Astrocyte (in vitro differentiated cells and primary cell): ENCODE measurements around the gene ITGB2. TPM values are rescaled to one million over a fixed set of nuclear protein-coding genes. Genes with fewer than 3 reads are reported as not detected.

Source experiments
- DNase-seq: peaks from one replicate; pipeline ENCODE4 v3.0.0-alpha.2; 2010; ENCODE audit warnings: low read depth
- FAIRE-seq: peaks from 2 replicates; lab custom pipeline; 2011; peaks lifted over from hg19 to GRCh38; lab: Jason Lieb, UNC
- H2AFZ ChIP-seq: 2 replicates; pipeline ENCODE4 v1.6.0; 2012; ENCODE audit warnings: low read depth, low read length, inconsistent platforms
- H3K27ac ChIP-seq: 2 replicates; pipeline ENCODE4 v1.5.1; 2011; ENCODE audit warnings: low read depth, low read length, inconsistent platforms
- H3K27me3 ChIP-seq: 2 replicates; pipeline ENCODE4 v1.6.0; 2011; ENCODE audit warnings: low read length, inconsistent platforms; ENCODE audit not compliant: insufficient read depth
- H3K36me3 ChIP-seq: 2 replicates; pipeline ENCODE4 v1.5.1; 2011; ENCODE audit warnings: low read length, inconsistent platforms; ENCODE audit not compliant: insufficient read depth
- H3K4me1 ChIP-seq: 2 replicates; pipeline ENCODE4 v1.5.1; 2011; ENCODE audit warnings: low read length, inconsistent platforms; ENCODE audit not compliant: insufficient read depth
- H3K4me2 ChIP-seq: 2 replicates; pipeline ENCODE4 v1.6.0; 2012; ENCODE audit warnings: low read length, inconsistent platforms
- H3K4me3 ChIP-seq: 2 replicates; pipeline ENCODE4 v1.5.1; 2011; ENCODE audit warnings: low read depth, mild to moderate bottlenecking, low read length, inconsistent platforms; ENCODE audit not compliant: insufficient read depth
- H3K79me2 ChIP-seq: 2 replicates; pipeline ENCODE4 v1.6.0; 2012; ENCODE audit warnings: mild to moderate bottlenecking, low read length, inconsistent platforms; ENCODE audit not compliant: insufficient read depth
- H3K9ac ChIP-seq: 2 replicates; pipeline ENCODE4 v1.6.0; 2012; ENCODE audit warnings: mild to moderate bottlenecking, low read length, inconsistent platforms
- H3K9me3 ChIP-seq: 2 replicates; pipeline ENCODE4 v1.5.1; 2012; ENCODE audit warnings: low read depth, mild to moderate bottlenecking, low read length, inconsistent platforms; ENCODE audit not compliant: insufficient read depth
- H4K20me1 ChIP-seq: 2 replicates; pipeline ENCODE4 v1.6.0; 2012; ENCODE audit warnings: low read length, inconsistent platforms; ENCODE audit not compliant: insufficient read depth
- H3K27ac Mint-ChIP-seq: one replicate; pipeline ENCODE4 v1.8.0; 2021; ENCODE audit warnings: mild to moderate bottlenecking, mixed read lengths; ENCODE audit not compliant: unreplicated experiment
- H3K27me3 Mint-ChIP-seq: one replicate; pipeline ENCODE4 v1.8.0; 2021; ENCODE audit warnings: low read depth, mixed read lengths; ENCODE audit not compliant: unreplicated experiment
- H3K36me3 Mint-ChIP-seq: one replicate; pipeline ENCODE4 v1.8.0; 2021; ENCODE audit warnings: low read depth, mixed read lengths; ENCODE audit not compliant: unreplicated experiment
- H3K4me1 Mint-ChIP-seq: one replicate; pipeline ENCODE4 v1.8.0; 2021; ENCODE audit warnings: low read depth, mixed read lengths; ENCODE audit not compliant: unreplicated experiment
- H3K4me3 Mint-ChIP-seq: one replicate; pipeline ENCODE4 v1.8.0; 2021; ENCODE audit warnings: mild to moderate bottlenecking, moderate library complexity, mixed read lengths; ENCODE audit not compliant: unreplicated experiment
- H3K9me3 Mint-ChIP-seq: one replicate; pipeline ENCODE4 v1.8.0; 2021; ENCODE audit warnings: mild to moderate bottlenecking, mixed read lengths; ENCODE audit not compliant: unreplicated experiment
- CTCF ChIP-seq: IDR thresholded peaks from 2 replicates; pipeline ENCODE4 v1.5.1; 2011; ENCODE audit warnings: low read depth, mild to moderate bottlenecking, inconsistent platforms, low read length, moderate library complexity; ENCODE audit not compliant: insufficient read depth
- EZH2 ChIP-seq: IDR thresholded peaks from 2 replicates; pipeline ENCODE4 v1.6.1; 2012; ENCODE audit warnings: mild to moderate bottlenecking, low read length, inconsistent platforms; ENCODE audit not compliant: insufficient read depth
- total RNA-seq: library from RNA; stranded (reverse); gene quantifications from 2 replicates; pipeline ENCODE4 v1.2.1, GENCODE V29; 2021

Gene ITGB2
- total RNA-seq, 1 donor from 2014 or later: 0.61 TPM

- peaks cover 8% of the 10 kb centered on the region for H3K27me3 ChIP-seq
- no peak overlapping the region for H3K4me2 ChIP-seq
- no peak for FAIRE-seq
- Mint-ChIP-seq H3K36me3 (peaks cover under 1% of the 10 kb centered on the region), H3K27me3 (peaks cover 56% of the 10 kb centered on the region), H3K27ac (no peak overlapping the region), H3K4me3 (no peak overlapping the region), H3K4me1 (peaks cover 8% of the 10 kb centered on the region), H3K9me3 (peaks cover 6% of the 10 kb centered on the region)
- no peak for DNase-seq
- no peaks in the 10 kb centered on the region for H3K36me3 ChIP-seq
- H3K9ac ChIP-seq: no peak overlapping the region
- H3K9me3 ChIP-seq: no peaks in the 10 kb centered on the region
- H2AFZ ChIP-seq: no peak overlapping the region
- TF ChIP-seq EZH2 (no peak), CTCF (no peak)
- no peaks in the 10 kb centered on the region for H3K4me1 ChIP-seq
- H4K20me1 ChIP-seq: no peaks in the 10 kb centered on the region
- no peaks in the 10 kb centered on the region for H3K79me2 ChIP-seq
- no peak overlapping the region for H3K27ac ChIP-seq
- no peak overlapping the region for H3K4me3 ChIP-seq
Measured at GRCh38 chr21:44838951-44839350, 81.7 kb downstream of the ITGB2 start.

GRCh38 chr21:44838039-44838895 lies 82.4 kb downstream of the ITGB2 start:
- Mint-ChIP-seq H3K27ac (no peak overlapping the region), H3K36me3 (peaks cover 2% of the 10 kb centered on the region), H3K9me3 (peaks cover 6% of the 10 kb centered on the region), H3K4me3 (no peak overlapping the region), H3K27me3 (peaks cover 54% of the 10 kb centered on the region), H3K4me1 (peaks cover 8% of the 10 kb centered on the region)
- no peak overlapping the region for H3K4me3 ChIP-seq
- H3K27me3 ChIP-seq: peaks cover 4% of the 10 kb centered on the region
- H3K9ac ChIP-seq: no peak overlapping the region
- H2AFZ ChIP-seq: no peak overlapping the region
- H3K79me2 ChIP-seq: no peaks in the 10 kb centered on the region
- DNase-seq: no peak
- TF ChIP-seq CTCF: no peak
- no peak for TF ChIP-seq EZH2
- no peaks in the 10 kb centered on the region for H3K4me1 ChIP-seq
- H3K4me2 ChIP-seq: no peak overlapping the region
- no peak for FAIRE-seq
- H3K9me3 ChIP-seq: no peaks in the 10 kb centered on the region
- H3K27ac ChIP-seq: no peak overlapping the region
- no peaks in the 10 kb centered on the region for H4K20me1 ChIP-seq
- no peaks in the 10 kb centered on the region for H3K36me3 ChIP-seq

GRCh38 chr21:44837537-44837936 lies 83.2 kb downstream of the ITGB2 start:
- H3K27ac ChIP-seq: no peak overlapping the region
- H4K20me1 ChIP-seq: no peaks in the 10 kb centered on the region
- no peak for TF ChIP-seq EZH2
- TF ChIP-seq CTCF: no peak
- no peaks in the 10 kb centered on the region for H3K4me1 ChIP-seq
- no peak overlapping the region for H2AFZ ChIP-seq
- Mint-ChIP-seq H3K36me3 (peaks cover 2% of the 10 kb centered on the region), H3K4me3 (no peak overlapping the region), H3K27me3 (peaks cover 52% of the 10 kb centered on the region), H3K4me1 (peaks cover 8% of the 10 kb centered on the region), H3K9me3 (peaks cover 3% of the 10 kb centered on the region), H3K27ac (no peak overlapping the region)
- no peaks in the 10 kb centered on the region for H3K79me2 ChIP-seq
- H3K9me3 ChIP-seq: no peaks in the 10 kb centered on the region
- no peak overlapping the region for H3K4me2 ChIP-seq
- no peak for FAIRE-seq
- no peak overlapping the region for H3K9ac ChIP-seq
- H3K36me3 ChIP-seq: no peaks in the 10 kb centered on the region
- H3K27me3 ChIP-seq: no peaks in the 10 kb centered on the region
- no peak for DNase-seq
- no peak overlapping the region for H3K4me3 ChIP-seq
